ENCODE results near the gene RBM17.

Gene RBM17

GRCh38 chr10:6080417-6080973 is 8.3 kb upstream of the RBM17 start:
- Histone ChIP-seq H3K4me3 (ENCODE audit: low read depth in 1 of 2, low read length in 2 of 2) (no peak overlapping the region), H3K27me3 (ENCODE audit: control insufficient read depth in 1 of 2, insufficient read depth in 2 of 2, low read length in 2 of 2) (peaks cover 3 to 16% of the 10 kb centered on the region in 2 donors), H3K27ac (ENCODE audit: low read depth, low read length) (no peak overlapping the region), H3K4me1 (ENCODE audit: control insufficient read depth in 1 of 2, insufficient read depth in 2 of 2, low read length in 2 of 2) (peaks cover 0 to 11% of the 10 kb centered on the region in 2 donors), H3K9me3 (ENCODE audit: control insufficient read depth in 1 of 2, low read length in 2 of 2) (no peaks in the 10 kb centered on the region), H3K36me3 (ENCODE audit: control insufficient read depth in 1 of 2, insufficient read depth in 2 of 2, low read length in 2 of 2) (no peaks in the 10 kb centered on the region), H3K9ac (ENCODE audit: low read depth in 1 of 2, low read length in 2 of 2) (no peak overlapping the region)

GRCh38 chr10:6082496-6083395 is 6.1 kb upstream of the RBM17 start:
- no peaks in the 10 kb centered on the region for H3K9me3 ChIP-seq (ENCODE audit: control insufficient read depth in 1 of 2, low read length in 2 of 2)
- peaks cover 3 to 16% of the 10 kb centered on the region in 2 donors for H3K27me3 ChIP-seq (ENCODE audit: control insufficient read depth in 1 of 2, insufficient read depth in 2 of 2, low read length in 2 of 2)
- no peak overlapping the region for H3K9ac ChIP-seq (ENCODE audit: low read depth in 1 of 2, low read length in 2 of 2)
- no peak overlapping the region for H3K27ac ChIP-seq (ENCODE audit: low read depth, low read length)
- H3K4me1 ChIP-seq (ENCODE audit: control insufficient read depth in 1 of 2, insufficient read depth in 2 of 2, low read length in 2 of 2), result peaks cover 8 to 21% of the 10 kb centered on the region in 2 donors
- H3K4me3 ChIP-seq (ENCODE audit: low read depth in 1 of 2, low read length in 2 of 2), result no peak overlapping the region
- H3K36me3 ChIP-seq (ENCODE audit: control insufficient read depth in 1 of 2, insufficient read depth in 2 of 2, low read length in 2 of 2), result no peaks in the 10 kb centered on the region

GRCh38 chr10:6083523-6084475 is 5.0 kb upstream of the RBM17 start:
- H3K4me1 ChIP-seq (ENCODE audit: control insufficient read depth in 1 of 2, insufficient read depth in 2 of 2, low read length in 2 of 2), result peaks cover 10 to 27% of the 10 kb centered on the region in 2 donors
- no peaks in the 10 kb centered on the region for H3K36me3 ChIP-seq (ENCODE audit: control insufficient read depth in 1 of 2, insufficient read depth in 2 of 2, low read length in 2 of 2)
- no peaks in the 10 kb centered on the region for H3K9me3 ChIP-seq (ENCODE audit: control insufficient read depth in 1 of 2, low read length in 2 of 2)
- H3K27me3 ChIP-seq (ENCODE audit: control insufficient read depth in 1 of 2, insufficient read depth in 2 of 2, low read length in 2 of 2), result peaks cover 3 to 16% of the 10 kb centered on the region in 2 donors
- no peak overlapping the region for H3K4me3 ChIP-seq (ENCODE audit: low read depth in 1 of 2, low read length in 2 of 2)
- H3K27ac ChIP-seq (ENCODE audit: low read depth, low read length), result no peak overlapping the region
- H3K9ac ChIP-seq (ENCODE audit: low read depth in 1 of 2, low read length in 2 of 2), result peak overlapping the region in 1 of 2 donors; percentile 9

- H3K4me1 ChIP-seq (ENCODE audit: control insufficient read depth in 1 of 2, insufficient read depth in 2 of 2, low read length in 2 of 2), result peaks cover 29 to 42% of the 10 kb centered on the region in 2 donors
- H3K9ac ChIP-seq (ENCODE audit: low read depth in 1 of 2, low read length in 2 of 2), result no peak overlapping the region
- no peak overlapping the region for H3K27ac ChIP-seq (ENCODE audit: low read depth, low read length)
- H3K27me3 ChIP-seq (ENCODE audit: control insufficient read depth in 1 of 2, insufficient read depth in 2 of 2, low read length in 2 of 2), result peaks cover 3 to 16% of the 10 kb centered on the region in 2 donors
- H3K4me3 ChIP-seq (ENCODE audit: low read depth in 1 of 2, low read length in 2 of 2), result peak overlapping the region; percentile 23 to 28
- H3K9me3 ChIP-seq (ENCODE audit: control insufficient read depth in 1 of 2, low read length in 2 of 2), result no peaks in the 10 kb centered on the region
- H3K36me3 ChIP-seq (ENCODE audit: control insufficient read depth in 1 of 2, insufficient read depth in 2 of 2, low read length in 2 of 2), result no peaks in the 10 kb centered on the region
Measured at GRCh38 chr10:6086375-6087233, 2.2 kb upstream of the RBM17 start.

GRCh38 chr10:6089334-6090219 is 743 bp downstream of the RBM17 start:
- peak overlapping the region; percentile 73 for H3K27ac ChIP-seq (ENCODE audit: low read depth, low read length)
- H3K9me3 ChIP-seq (ENCODE audit: control insufficient read depth in 1 of 2, low read length in 2 of 2), result no peaks in the 10 kb centered on the region
- no peaks in the 10 kb centered on the region for H3K27me3 ChIP-seq (ENCODE audit: control insufficient read depth in 1 of 2, insufficient read depth in 2 of 2, low read length in 2 of 2)
- H3K36me3 ChIP-seq (ENCODE audit: control insufficient read depth in 1 of 2, insufficient read depth in 2 of 2, low read length in 2 of 2), result no peaks in the 10 kb centered on the region
- H3K9ac ChIP-seq (ENCODE audit: low read depth in 1 of 2, low read length in 2 of 2), result peak overlapping the region; percentile 80 to 87
- H3K4me1 ChIP-seq (ENCODE audit: control insufficient read depth in 1 of 2, insufficient read depth in 2 of 2, low read length in 2 of 2), result peaks cover 38 to 41% of the 10 kb centered on the region in 2 donors
- peak overlapping the region; percentile 75 to 76 for H3K4me3 ChIP-seq (ENCODE audit: low read depth in 1 of 2, low read length in 2 of 2)

GRCh38 chr10:6091630-6092029 is 2.8 kb downstream of the RBM17 start:
- no peaks in the 10 kb centered on the region for H3K27me3 ChIP-seq (ENCODE audit: control insufficient read depth in 1 of 2, insufficient read depth in 2 of 2, low read length in 2 of 2)
- no peak overlapping the region for H3K27ac ChIP-seq (ENCODE audit: low read depth, low read length)
- H3K4me1 ChIP-seq (ENCODE audit: control insufficient read depth in 1 of 2, insufficient read depth in 2 of 2, low read length in 2 of 2), result peaks cover 32 to 35% of the 10 kb centered on the region in 2 donors
- H3K9ac ChIP-seq (ENCODE audit: low read depth in 1 of 2, low read length in 2 of 2), result no peak overlapping the region
- no peak overlapping the region for H3K4me3 ChIP-seq (ENCODE audit: low read depth in 1 of 2, low read length in 2 of 2)
- H3K36me3 ChIP-seq (ENCODE audit: control insufficient read depth in 1 of 2, insufficient read depth in 2 of 2, low read length in 2 of 2), result no peaks in the 10 kb centered on the region
- no peaks in the 10 kb centered on the region for H3K9me3 ChIP-seq (ENCODE audit: control insufficient read depth in 1 of 2, low read length in 2 of 2)

GRCh38 chr10:6092731-6093130 is 3.9 kb downstream of the RBM17 start:
- no peaks in the 10 kb centered on the region for H3K9me3 ChIP-seq (ENCODE audit: control insufficient read depth in 1 of 2, low read length in 2 of 2)
- no peak overlapping the region for H3K9ac ChIP-seq (ENCODE audit: low read depth in 1 of 2, low read length in 2 of 2)
- peaks cover 8 to 10% of the 10 kb centered on the region in 2 donors for H3K36me3 ChIP-seq (ENCODE audit: control insufficient read depth in 1 of 2, insufficient read depth in 2 of 2, low read length in 2 of 2)
- no peak overlapping the region for H3K27ac ChIP-seq (ENCODE audit: low read depth, low read length)
- H3K27me3 ChIP-seq (ENCODE audit: control insufficient read depth in 1 of 2, insufficient read depth in 2 of 2, low read length in 2 of 2), result no peaks in the 10 kb centered on the region
- peaks cover 30% of the 10 kb centered on the region in 2 donors for H3K4me1 ChIP-seq (ENCODE audit: control insufficient read depth in 1 of 2, insufficient read depth in 2 of 2, low read length in 2 of 2)
- no peak overlapping the region for H3K4me3 ChIP-seq (ENCODE audit: low read depth in 1 of 2, low read length in 2 of 2)

GRCh38 chr10:6095810-6096570 is 7.2 kb downstream of the RBM17 start:
- Histone ChIP-seq H3K9ac (ENCODE audit: low read depth in 1 of 2, low read length in 2 of 2) (no peak overlapping the region), H3K9me3 (ENCODE audit: control insufficient read depth in 1 of 2, low read length in 2 of 2) (no peaks in the 10 kb centered on the region), H3K36me3 (ENCODE audit: control insufficient read depth in 1 of 2, insufficient read depth in 2 of 2, low read length in 2 of 2) (peaks cover 15 to 19% of the 10 kb centered on the region in 2 donors), H3K27ac (ENCODE audit: low read depth, low read length) (no peak overlapping the region), H3K4me1 (ENCODE audit: control insufficient read depth in 1 of 2, insufficient read depth in 2 of 2, low read length in 2 of 2) (peaks cover 14 to 15% of the 10 kb centered on the region in 2 donors), H3K27me3 (ENCODE audit: control insufficient read depth in 1 of 2, insufficient read depth in 2 of 2, low read length in 2 of 2) (no peaks in the 10 kb centered on the region), H3K4me3 (ENCODE audit: low read depth in 1 of 2, low read length in 2 of 2) (no peak overlapping the region)
